KG1 (cell line): ENCODE measurements around the gene SHC1.
A peak's percentile ranks its signal among the peaks of the same experiment; 100 is the strongest.
"Not testable (repeated sequence)": the region's sequence is repeated elsewhere in the genome, so short reads cannot be mapped to it uniquely, and the experiment has no call there.

Experiments
- DNase-seq: peaks from one replicate; lab custom pipeline; 2025; lab: John Stamatoyannopoulos, UW

The SHC1 gene

GRCh38 chr1:154995301-154995983, 24.9 kb upstream of the SHC1 start:
- not testable (repeated sequence) for DNase-seq

- DNase-seq: no peak
These were observed 24.0 kb upstream of the SHC1 start for GRCh38 chr1:154994591-154994990.

GRCh38 chr1:154994269-154994587, 23.7 kb upstream of the SHC1 start:
- no peak for DNase-seq

GRCh38 chr1:154993572-154994268, 23.2 kb upstream of the SHC1 start, which contains the start of gene LENEP:
Gene LENEP (plus strand): TSS chr1:154993586. CDS start chr1:154993608, 22 bp downstream.
- DNase-seq: no peak

GRCh38 chr1:154992721-154993571, 22.4 kb upstream of the SHC1 start:
- no peak for DNase-seq

- DNase-seq: no peak
These were observed 19.7 kb upstream of the SHC1 start for GRCh38 chr1:154990276-154990675.

- DNase-seq: no peak
These were observed 18.8 kb upstream of the SHC1 start for GRCh38 chr1:154989195-154989860.

- no peak for DNase-seq
These were observed 17.8 kb upstream of the SHC1 start for GRCh38 chr1:154988058-154988954.

- DNase-seq: no peak
These were observed 16.8 kb upstream of the SHC1 start for GRCh38 chr1:154987326-154987725.

GRCh38 chr1:154986736-154987135, 16.2 kb upstream of the SHC1 start:
- DNase-seq: not testable (repeated sequence)

- DNase-seq: no peak
These were observed 13.4 kb upstream of the SHC1 start for GRCh38 chr1:154983776-154984466.

- DNase-seq: peak; percentile 98
These were observed 12.5 kb upstream of the SHC1 start, which contains the start of gene FLAD1 for GRCh38 chr1:154982897-154983648. Gene FLAD1 (plus strand): TSS chr1:154983344. CDS start chr1:154983695, 351 bp downstream.

- no peak for DNase-seq
These were observed 11.8 kb upstream of the SHC1 start for GRCh38 chr1:154982341-154982740.

- no peak for DNase-seq
These were observed 7.8 kb upstream of the SHC1 start for GRCh38 chr1:154978360-154978759.

- DNase-seq: not testable (repeated sequence)
These were observed 7.2 kb upstream of the SHC1 start for GRCh38 chr1:154977762-154978161.

GRCh38 chr1:154975409-154976059, 5.0 kb upstream of the SHC1 start:
- peak; percentile 37 for DNase-seq

- peak; percentile 97 for DNase-seq
These were observed 4.4 kb upstream of the SHC1 start for GRCh38 chr1:154974808-154975408.

- peak; percentile 98 for DNase-seq
These were observed 3.7 kb upstream of the SHC1 start, which contains the start of gene CKS1B for GRCh38 chr1:154974102-154974807. Gene CKS1B (plus strand): TSS chr1:154974681. CDS start chr1:154974746, 65 bp downstream.
